Hematopoietic multipotent progenitor cell treated with erythropoietin and hydrocortisone succinate and interleukin-3 and kit ligand, for 17 days (in vitro differentiated cells): ENCODE measurements around the gene EPB41L3.
"Not testable (repeated sequence)": the region's sequence is repeated elsewhere in the genome, so short reads cannot be mapped to it uniquely, and the experiment has no call there.

Experiments
- DNase-seq: peaks from one replicate; pipeline ENCODE4 v3.0.0-alpha.2; 2015; ENCODE audit warnings: low spot score

EPB41L3 gene

DNA sequence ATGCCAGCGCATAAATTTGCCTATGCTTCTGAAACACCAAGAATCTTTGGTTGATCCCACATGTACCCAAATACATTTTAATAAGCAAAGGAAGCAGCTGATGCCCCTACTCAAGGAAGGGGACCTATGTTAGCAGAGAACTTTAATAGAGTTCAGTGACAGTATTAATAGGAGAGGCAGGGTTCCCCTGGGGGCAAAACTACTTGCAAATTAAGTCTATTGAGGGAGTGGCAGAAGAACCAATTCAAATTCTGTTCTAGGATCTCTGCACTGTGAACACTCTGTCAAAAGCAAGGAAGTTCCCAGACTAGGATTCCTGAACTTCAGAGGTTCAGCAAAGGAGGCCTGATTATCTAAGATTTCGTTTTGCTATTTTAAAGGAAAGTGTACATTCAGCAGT, 47.5 kb downstream of the EPB41L3 start:
- no peak for DNase-seq

- no peak for DNase-seq
Observed at GRCh38 chr18:5490753-5491480, 52.9 kb downstream of the EPB41L3 start.

DNA sequence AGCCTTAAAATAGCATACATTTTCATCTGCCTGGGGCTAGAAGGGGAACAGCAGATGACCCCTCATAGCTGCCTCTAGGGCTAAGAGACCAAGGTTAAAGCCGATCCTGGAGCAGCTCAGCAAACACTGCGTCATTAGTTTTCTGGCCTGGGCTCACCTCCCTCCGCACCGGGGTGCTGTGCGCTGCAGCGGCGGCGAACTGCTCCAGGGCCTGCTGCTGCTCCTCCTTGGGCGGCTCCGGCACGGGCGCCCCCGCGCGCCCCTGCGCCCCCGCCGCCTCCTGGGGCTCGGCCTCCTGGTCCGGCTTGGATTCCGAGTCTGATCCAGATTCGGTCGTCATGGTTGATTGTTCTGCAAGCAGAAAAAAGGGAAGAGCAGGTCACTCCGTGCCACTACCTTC, 55.0 kb downstream of the EPB41L3 start:
- DNase-seq = no peak

GRCh38 chr18:5488044-5488443, 55.8 kb downstream of the EPB41L3 start:
- DNase-seq = not testable (repeated sequence)

- no peak for DNase-seq
Observed at GRCh38 chr18:5484526-5484925, 59.3 kb downstream of the EPB41L3 start.

GRCh38 chr18:5481621-5482020, 62.2 kb downstream of the EPB41L3 start:
- no peak for DNase-seq

DNA sequence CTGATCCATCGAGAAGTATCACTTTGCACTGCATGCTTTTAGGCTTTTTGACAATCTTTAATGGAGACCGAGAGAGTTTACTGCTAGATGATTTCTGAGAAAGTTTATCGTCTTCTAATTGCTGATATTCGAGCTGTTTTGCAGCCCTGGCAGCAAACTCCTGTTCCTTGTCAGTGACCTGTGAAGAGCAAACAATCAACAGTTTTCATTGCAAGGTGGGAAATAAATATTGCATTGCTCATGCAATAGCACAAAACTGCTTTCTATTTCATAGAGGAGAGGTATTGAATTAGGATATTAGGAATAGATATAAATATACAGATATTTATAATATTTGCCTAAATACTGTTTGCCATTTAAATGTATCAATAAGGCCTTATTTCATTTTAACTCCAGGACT, 65.5 kb downstream of the EPB41L3 start:
- no peak for DNase-seq

- DNase-seq = no peak
Observed at GRCh38 chr18:5476961-5477800, 66.6 kb downstream of the EPB41L3 start.

- DNase-seq = no peak
Observed at GRCh38 chr18:5475267-5475666, 68.5 kb downstream of the EPB41L3 start.

GRCh38 chr18:5469340-5469739, 74.5 kb downstream of the EPB41L3 start:
- no peak for DNase-seq

- DNase-seq = no peak
Observed at GRCh38 chr18:5468394-5468793, 75.4 kb downstream of the EPB41L3 start.

DNA sequence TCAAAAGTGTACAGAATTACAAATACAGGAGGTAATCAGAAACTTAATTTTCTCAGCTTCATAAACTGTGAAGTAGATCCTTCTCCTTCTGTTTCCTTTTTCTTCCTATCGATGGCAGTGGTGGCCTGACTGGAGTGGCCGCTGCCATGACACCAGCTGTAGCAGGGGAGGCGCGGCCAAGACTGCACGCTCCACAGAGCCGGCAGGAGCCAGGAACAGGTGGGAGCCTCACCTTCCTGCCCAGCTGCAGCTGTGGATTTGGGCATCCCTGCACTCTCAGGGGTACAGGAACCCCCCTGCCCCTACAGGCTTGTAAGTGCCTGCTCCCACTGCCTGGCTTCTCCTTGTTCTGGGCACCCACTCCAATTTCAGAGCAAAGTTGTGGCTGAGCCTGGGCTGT, 76.1 kb downstream of the EPB41L3 start:
- DNase-seq = no peak

GRCh38 chr18:5466256-5466655, 77.5 kb downstream of the EPB41L3 start:
- DNase-seq = no peak

- DNase-seq = no peak
Observed at GRCh38 chr18:5464251-5464650, 79.5 kb downstream of the EPB41L3 start.

DNA sequence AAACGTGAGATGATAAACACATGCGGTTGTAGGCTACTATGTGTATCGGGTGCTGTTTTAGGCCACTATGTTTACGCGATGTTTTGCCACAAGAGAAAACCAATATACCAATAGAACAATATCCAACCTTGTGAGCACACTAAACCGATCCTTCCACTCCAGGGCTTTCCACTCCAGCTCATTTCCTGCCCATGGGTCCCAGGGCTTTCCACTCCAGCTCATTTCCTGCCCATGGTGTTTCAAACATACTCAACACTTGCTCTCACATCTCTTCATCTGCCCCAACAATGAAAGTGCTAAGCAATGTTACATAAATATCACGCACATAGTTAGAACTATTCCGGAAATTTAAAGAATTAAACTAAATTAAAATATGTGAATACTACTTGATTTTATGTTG, 80.0 kb downstream of the EPB41L3 start:
- DNase-seq = no peak

DNA sequence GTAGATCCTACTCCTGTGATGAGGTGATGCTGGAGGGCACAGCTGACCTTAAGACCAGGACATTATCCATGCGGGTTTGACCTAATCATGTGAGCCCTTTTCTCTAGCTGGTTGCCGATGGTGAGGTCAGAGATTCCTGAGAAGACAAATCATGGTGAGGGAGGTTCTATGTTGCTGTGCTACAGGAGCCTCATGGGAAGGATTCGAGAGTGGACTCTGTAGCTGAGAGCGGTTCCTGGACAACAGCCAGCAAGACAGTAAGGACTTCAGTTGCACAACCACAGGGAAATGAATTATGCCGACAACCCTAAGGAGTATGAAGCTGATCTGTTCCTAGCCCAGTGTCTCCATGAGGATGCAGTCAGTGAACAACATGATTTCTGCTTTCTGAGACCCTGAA, 80.4 kb downstream of the EPB41L3 start:
- no peak for DNase-seq

- no peak for DNase-seq
Observed at GRCh38 chr18:5462227-5462626, 81.6 kb downstream of the EPB41L3 start.

- DNase-seq = no peak
Observed at GRCh38 chr18:5461041-5461440, 82.8 kb downstream of the EPB41L3 start.

- DNase-seq = no peak
Observed at GRCh38 chr18:5457462-5457957, 86.3 kb downstream of the EPB41L3 start.

DNA sequence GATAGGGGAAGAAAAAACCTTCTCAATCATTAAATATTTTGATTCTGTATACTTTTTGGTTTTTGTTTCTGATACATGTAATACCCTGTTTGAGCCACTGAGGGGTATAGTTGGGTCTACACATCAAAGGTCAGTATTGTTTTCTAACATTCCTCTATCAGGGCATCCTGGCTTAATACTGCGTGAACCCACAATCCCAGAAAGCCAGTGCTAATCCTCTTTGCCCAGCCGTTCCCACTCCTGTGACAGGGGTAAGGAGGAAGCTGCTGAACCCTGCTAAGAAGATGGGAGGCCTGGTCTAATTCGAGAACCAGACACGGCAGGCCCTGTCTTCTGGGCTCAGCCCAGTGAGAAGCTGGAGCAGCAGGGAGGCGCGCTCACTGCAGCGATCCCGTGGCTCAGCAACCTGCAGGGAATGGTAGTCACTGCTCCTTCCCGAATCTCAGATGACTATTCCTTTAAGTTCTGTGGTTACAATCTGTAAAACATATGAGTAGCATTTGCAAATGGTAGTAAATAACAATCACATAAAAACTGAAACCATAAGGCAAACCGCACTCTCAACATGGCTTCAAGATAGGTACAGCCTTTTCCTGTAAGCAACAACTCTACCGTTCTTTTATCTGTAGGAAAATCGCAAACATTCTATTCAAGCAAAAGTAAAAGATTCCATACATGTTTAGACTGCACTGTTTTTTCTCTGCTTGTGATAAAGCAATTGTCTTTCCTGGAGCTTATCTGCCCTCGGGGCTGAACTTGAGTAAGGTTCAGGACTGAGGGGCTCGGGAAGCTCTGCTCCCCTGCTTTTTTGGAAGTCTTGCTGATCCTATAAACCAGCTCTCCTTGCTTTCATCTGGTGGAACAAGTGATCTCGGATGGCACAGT, 87.0 kb downstream of the EPB41L3 start:
- DNase-seq = no peak

- DNase-seq = no peak
Observed at GRCh38 chr18:5455674-5456073, 88.1 kb downstream of the EPB41L3 start.

GRCh38 chr18:5452943-5453443, 90.8 kb downstream of the EPB41L3 start:
- DNase-seq = no peak
